Common myeloid progenitor, CD34-positive (primary cell): ENCODE measurements around the gene SNCAIP.

ENCODE experiments used
- CTCF ChIA-PET: fragments of 350-600 bp; sonication (Branson Sonifier 250); formaldehyde crosslinking; loops from one replicate; lab custom pipeline; 2021; ENCODE audit warnings: antibody characterized with exemption; lab: Charles Lee
- POLR2A ChIA-PET: fragments of 350-600 bp; sonication (Branson Sonifier 250); formaldehyde crosslinking; loops from one replicate; lab custom pipeline; 2021; ENCODE audit warnings: antibody characterized with exemption; lab: Charles Lee
- DNase-seq, 3 donors: peaks; one replicate each; pipeline versions ENCODE4 v3.0.0 to v3.0.0-alpha.2; 2013
- H3K27ac ChIP-seq, 2 experiments: 1 replicate in 1 of 2; 2 replicates in 1 of 2; pipeline ENCODE4 v1.7.0; 2013; ENCODE audit warnings: inconsistent platforms in 2 of 2, low read length in 2 of 2, mild to moderate bottlenecking in 2 of 2, low read depth in 1 of 2, moderate library complexity in 1 of 2; ENCODE audit not compliant: severe bottlenecking in 2 of 2, insufficient read depth in 1 of 2, poor library complexity in 1 of 2
- H3K27me3 ChIP-seq, 5 experiments: replicated peaks in 2 of 5; 1 replicate in 3 of 5; 2 replicates in 2 of 5; pipeline versions ENCODE4 v1.6.1 to v1.7.0; 2013; ENCODE audit warnings: low read length in 4 of 5, mild to moderate bottlenecking in 2 of 5, moderate library complexity in 2 of 5, inconsistent platforms in 1 of 5; ENCODE audit not compliant: insufficient read depth in 5 of 5, control insufficient read depth in 4 of 5
- H3K36me3 ChIP-seq, 4 experiments: 1 replicate in 2 of 4; 2 replicates in 2 of 4; pipeline versions ENCODE4 v1.6.1 to v1.7.0; 2013; ENCODE audit warnings: low read length in 3 of 4, control low read depth in 1 of 4, mild to moderate bottlenecking in 1 of 4; ENCODE audit not compliant: control insufficient read depth in 4 of 4, insufficient read depth in 4 of 4
- H3K4me1 ChIP-seq, 4 experiments: 1 replicate in 3 of 4; 2 replicates in 1 of 4; pipeline versions ENCODE4 v1.6.1 to v1.7.1; 2013; ENCODE audit warnings: low read length in 3 of 4, mild to moderate bottlenecking in 3 of 4, control low read depth in 1 of 4, inconsistent platforms in 1 of 4, moderate library complexity in 1 of 4; ENCODE audit not compliant: control insufficient read depth in 4 of 4, insufficient read depth in 4 of 4; ENCODE audit errors: control extremely low read depth in 1 of 4
- H3K4me3 ChIP-seq, 7 experiments: 1 replicate in 4 of 7; 2 replicates in 3 of 7; pipeline versions ENCODE4 v1.5.1 to v1.7.0; 2013; ENCODE audit warnings: mild to moderate bottlenecking in 7 of 7, low read length in 6 of 7, moderate library complexity in 6 of 7, inconsistent platforms in 2 of 7, low read depth in 2 of 7, control low read depth in 1 of 7; ENCODE audit not compliant: insufficient read depth in 4 of 7, control insufficient read depth in 1 of 7; ENCODE audit errors: extremely low read depth in 1 of 7
- H3K9me3 ChIP-seq, 5 experiments: 1 replicate in 4 of 5; 2 replicates in 1 of 5; pipeline versions ENCODE4 v1.6.1 to v1.7.1; 2013; ENCODE audit warnings: low read length in 4 of 5, mild to moderate bottlenecking in 2 of 5, inconsistent platforms in 1 of 5, low read depth in 1 of 5, moderate library complexity in 1 of 5; ENCODE audit not compliant: control insufficient read depth in 4 of 5, insufficient read depth in 2 of 5; ENCODE audit errors: control extremely low read depth in 1 of 5
- WGBS: methylation state at CpG from one replicate; pipeline ENCODE4 v1.1.5; 2013; ENCODE audit not compliant: insufficient coverage; 5-methylcytosine and 5-hydroxymethylcytosine counted together

Gene SNCAIP

GRCh38 chr5:122314036-122314435 lies 2.0 kb downstream of the SNCAIP start:
- ChIA-PET CTCF (interaction anchor here (1.4 kb wide), 1 partner anchor 10 kb away, joined by 3 read pairs; no protein-coding TSS in a partner anchor), POLR2A (no interaction called here)
- Histone ChIP-seq H3K36me3 (no peaks in the 10 kb centered on the region), H3K27ac (no peak overlapping the region), H3K27me3 (peaks cover 8 to 82% (median 25%) of the 10 kb centered on the region in 5 experiments), H3K4me1 (peaks cover 7 to 20% (median 16%) of the 10 kb centered on the region in 4 experiments), H3K9me3 (peaks cover 0 to 1% (median 0%) of the 10 kb centered on the region in 5 experiments), H3K4me3 (no peak overlapping the region)
- no peak for DNase-seq
- no CpG with 5 or more reads among the region's 2 CpGs for WGBS

DNA sequence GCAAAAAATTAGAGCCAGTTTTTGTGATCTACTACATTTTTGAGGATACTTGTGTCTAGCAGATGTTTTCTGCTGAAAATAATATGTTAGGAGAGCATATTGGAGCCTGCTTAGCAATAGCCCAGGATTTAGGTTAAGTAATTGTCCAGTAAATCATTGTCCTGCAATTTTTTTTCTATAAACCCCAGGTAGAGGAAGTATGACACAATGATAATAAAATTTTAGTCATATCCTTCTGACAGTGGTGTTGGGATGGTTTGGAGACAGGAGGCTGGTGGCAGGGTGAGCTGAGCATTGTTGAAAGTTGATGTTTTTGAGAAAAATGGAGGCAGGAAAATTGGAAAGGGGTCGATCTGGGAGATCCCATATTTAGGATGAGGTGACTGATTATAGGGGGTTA lies 3.5 kb downstream of the SNCAIP start:
- ChIA-PET POLR2A (no interaction called here), CTCF (interaction anchor here (1.4 kb wide), 1 partner anchor 8 kb away, joined by 3 read pairs; no protein-coding TSS in a partner anchor)
- Histone ChIP-seq H3K27ac (no peak overlapping the region), H3K36me3 (no peaks in the 10 kb centered on the region), H3K4me3 (no peak overlapping the region), H3K27me3 (peaks cover 4 to 69% (median 23%) of the 10 kb centered on the region in 5 experiments), H3K9me3 (peaks cover 0 to 1% (median 0%) of the 10 kb centered on the region in 5 experiments), H3K4me1 (peaks cover 7 to 20% (median 16%) of the 10 kb centered on the region in 4 experiments)
- no peak for DNase-seq
- 83% methylated on average over 1 of the region's 1 CpG for WGBS

- H3K4me3 ChIP-seq = no peak overlapping the region
- POLR2A ChIA-PET = no interaction called here
- H3K36me3 ChIP-seq = no peaks in the 10 kb centered on the region
- no peak for DNase-seq
- H3K9me3 ChIP-seq = peaks cover 0 to 1% (median 0%) of the 10 kb centered on the region in 5 experiments
- CTCF ChIA-PET = no interaction called here
- peaks cover 7 to 16% (median 13%) of the 10 kb centered on the region in 4 experiments for H3K4me1 ChIP-seq
- no peak overlapping the region for H3K27ac ChIP-seq
- peaks cover 4 to 58% (median 20%) of the 10 kb centered on the region in 5 experiments for H3K27me3 ChIP-seq
- WGBS = 95% methylated on average over 6 of the region's 8 CpGs
These were observed 4.6 kb downstream of the SNCAIP start for GRCh38 chr5:122316656-122317055.

DNA sequence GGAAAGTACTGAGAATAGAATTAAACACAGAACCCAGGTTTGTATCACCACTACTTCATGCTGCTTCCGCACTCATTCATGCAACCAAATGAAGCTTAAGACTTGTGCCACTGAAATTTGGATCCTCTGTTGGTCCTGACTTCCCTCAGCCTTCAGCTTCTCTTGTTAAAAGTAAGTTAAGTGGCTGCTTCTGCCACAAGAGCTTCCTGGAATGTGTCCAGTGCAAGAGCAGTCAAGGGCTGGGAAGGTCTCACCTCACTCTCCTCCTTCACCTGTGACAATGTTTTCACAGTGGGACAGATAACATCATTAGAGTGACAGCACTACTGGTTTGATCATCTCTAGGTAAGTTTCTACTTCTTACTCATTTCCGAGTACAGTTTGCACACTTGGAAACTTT lies 7.9 kb downstream of the SNCAIP start:
- peaks cover 0 to 28% (median 5%) of the 10 kb centered on the region in 5 experiments for H3K27me3 ChIP-seq
- no peak for DNase-seq
- no peaks in the 10 kb centered on the region for H3K4me1 ChIP-seq
- ChIA-PET CTCF (interaction anchor here (0.6 kb wide), 1 partner anchor 41 kb away, joined by 3 read pairs; no protein-coding TSS in a partner anchor), POLR2A (no interaction called here)
- H3K27ac ChIP-seq = no peak overlapping the region
- no peaks in the 10 kb centered on the region for H3K36me3 ChIP-seq
- 100% methylated on average over 2 of the region's 2 CpGs for WGBS
- no peak overlapping the region for H3K4me3 ChIP-seq
- H3K9me3 ChIP-seq = peaks cover 0 to 1% (median 0%) of the 10 kb centered on the region in 5 experiments

DNA sequence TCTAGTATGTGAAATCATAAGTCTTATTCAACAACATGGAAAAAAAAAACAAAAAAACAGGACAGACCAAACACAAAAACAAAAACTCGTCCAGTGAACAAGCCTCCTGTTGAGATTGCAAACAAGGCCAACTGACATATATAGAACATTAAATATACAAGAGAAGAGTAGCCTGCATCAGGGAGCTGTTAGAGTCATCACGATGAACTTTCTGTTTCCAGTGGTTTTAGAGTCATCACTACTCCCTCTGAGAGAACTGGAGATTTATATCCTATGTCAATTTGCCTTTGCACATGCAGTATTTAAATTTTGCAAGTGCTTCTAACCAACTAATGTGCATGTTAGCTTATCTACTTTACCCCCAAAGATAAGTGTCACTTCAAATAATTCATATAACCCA lies 9.9 kb downstream of the SNCAIP start:
- no peak for DNase-seq
- Histone ChIP-seq H3K4me3 (no peak overlapping the region), H3K4me1 (no peaks in the 10 kb centered on the region), H3K27ac (no peak overlapping the region), H3K36me3 (no peaks in the 10 kb centered on the region), H3K27me3 (peaks cover 0 to 10% (median 0%) of the 10 kb centered on the region in 5 experiments), H3K9me3 (no peaks in the 10 kb centered on the region)
- WGBS = 86% methylated on average over 2 of the region's 2 CpGs
- CTCF ChIA-PET = no interaction called here
- POLR2A ChIA-PET = no interaction called here

GRCh38 chr5:122322801-122323548 lies 10.9 kb downstream of the SNCAIP start:
- CTCF ChIA-PET = interaction anchor here (0.8 to 1.2 kb wide), 2 partner anchors 8 to 62 kb away, joined by 3 read pairs; no protein-coding TSS in a partner anchor
- Histone ChIP-seq H3K9me3 (peaks cover 0 to 3% (median 0%) of the 10 kb centered on the region in 5 experiments), H3K4me1 (no peaks in the 10 kb centered on the region), H3K27me3 (peaks cover 0 to 3% (median 0%) of the 10 kb centered on the region in 5 experiments), H3K4me3 (no peak overlapping the region), H3K27ac (no peak overlapping the region), H3K36me3 (no peaks in the 10 kb centered on the region)
- DNase-seq = no peak
- POLR2A ChIA-PET = no interaction called here
- 92% methylated on average over 5 of the region's 7 CpGs for WGBS

- no peak overlapping the region for H3K4me3 ChIP-seq
- DNase-seq = no peak
- H3K36me3 ChIP-seq = no peaks in the 10 kb centered on the region
- ChIA-PET POLR2A (no interaction called here), CTCF (interaction anchor here (1.2 kb wide), 1 partner anchor 9 kb away, joined by 3 read pairs; no protein-coding TSS in a partner anchor)
- WGBS = 96% methylated on average over 3 of the region's 4 CpGs
- no peak overlapping the region for H3K27ac ChIP-seq
- H3K27me3 ChIP-seq = no peaks in the 10 kb centered on the region
- H3K9me3 ChIP-seq = peaks cover 0 to 3% (median 0%) of the 10 kb centered on the region in 5 experiments
- H3K4me1 ChIP-seq = no peaks in the 10 kb centered on the region
These were observed 11.7 kb downstream of the SNCAIP start for GRCh38 chr5:122323738-122324137.
